ENCODE results near the gene KPNA3. TPM values are rescaled to one million over a fixed set of nuclear protein-coding genes. Genes with fewer than 3 reads are reported as not detected.

KPNA3 gene
- total RNA-seq, 1 donor from 2014 or later = 22.3 TPM

- DNase-seq (ENCODE audit: low read depth) = no peak
- TF ChIP-seq, protein P1, sequence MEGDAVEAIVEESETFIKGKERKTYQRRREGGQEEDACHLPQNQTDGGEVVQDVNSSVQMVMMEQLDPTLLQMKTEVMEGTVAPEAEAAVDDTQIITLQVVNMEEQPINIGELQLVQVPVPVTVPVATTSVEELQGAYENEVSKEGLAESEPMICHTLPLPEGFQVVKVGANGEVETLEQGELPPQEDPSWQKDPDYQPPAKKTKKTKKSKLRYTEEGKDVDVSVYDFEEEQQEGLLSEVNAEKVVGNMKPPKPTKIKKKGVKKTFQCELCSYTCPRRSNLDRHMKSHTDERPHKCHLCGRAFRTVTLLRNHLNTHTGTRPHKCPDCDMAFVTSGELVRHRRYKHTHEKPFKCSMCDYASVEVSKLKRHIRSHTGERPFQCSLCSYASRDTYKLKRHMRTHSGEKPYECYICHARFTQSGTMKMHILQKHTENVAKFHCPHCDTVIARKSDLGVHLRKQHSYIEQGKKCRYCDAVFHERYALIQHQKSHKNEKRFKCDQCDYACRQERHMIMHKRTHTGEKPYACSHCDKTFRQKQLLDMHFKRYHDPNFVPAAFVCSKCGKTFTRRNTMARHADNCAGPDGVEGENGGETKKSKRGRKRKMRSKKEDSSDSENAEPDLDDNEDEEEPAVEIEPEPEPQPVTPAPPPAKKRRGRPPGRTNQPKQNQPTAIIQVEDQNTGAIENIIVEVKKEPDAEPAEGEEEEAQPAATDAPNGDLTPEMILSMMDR (conservative IDR thresholded peaks at IDR 0.05; ENCODE audit: low read depth, low read length) = no peak
- no peak overlapping the region for H3K4me3 ChIP-seq (ENCODE audit: low read depth, low read length)
These were observed 40.9 kb upstream of the KPNA3 start for GRCh38 chr13:49833402-49833801.

DNA sequence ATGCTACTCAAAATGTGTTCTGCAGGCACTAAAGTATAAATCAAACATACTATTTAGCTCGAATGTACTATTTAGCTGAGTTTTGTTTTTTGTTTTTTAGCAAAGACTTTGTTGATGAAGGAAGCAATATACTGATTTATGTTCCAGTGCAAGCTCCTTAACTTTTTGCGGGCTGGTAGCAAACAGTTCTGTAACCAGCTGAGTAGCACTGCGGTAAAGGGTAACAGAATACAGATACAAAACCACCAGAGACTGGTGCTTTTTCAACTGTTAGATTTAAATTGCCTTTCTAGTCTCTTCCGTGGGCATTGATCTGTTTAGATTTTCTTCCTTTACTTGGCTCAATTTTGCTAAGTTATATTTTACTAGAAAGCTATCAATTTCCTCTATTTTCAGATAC lies 39.0 kb upstream of the KPNA3 start:
- TF ChIP-seq, protein P1 (conservative IDR thresholded peaks at IDR 0.05; ENCODE audit: low read depth, low read length) = no peak
- H3K4me3 ChIP-seq (ENCODE audit: low read depth, low read length) = no peak overlapping the region
- DNase-seq (ENCODE audit: low read depth) = no peak

DNA sequence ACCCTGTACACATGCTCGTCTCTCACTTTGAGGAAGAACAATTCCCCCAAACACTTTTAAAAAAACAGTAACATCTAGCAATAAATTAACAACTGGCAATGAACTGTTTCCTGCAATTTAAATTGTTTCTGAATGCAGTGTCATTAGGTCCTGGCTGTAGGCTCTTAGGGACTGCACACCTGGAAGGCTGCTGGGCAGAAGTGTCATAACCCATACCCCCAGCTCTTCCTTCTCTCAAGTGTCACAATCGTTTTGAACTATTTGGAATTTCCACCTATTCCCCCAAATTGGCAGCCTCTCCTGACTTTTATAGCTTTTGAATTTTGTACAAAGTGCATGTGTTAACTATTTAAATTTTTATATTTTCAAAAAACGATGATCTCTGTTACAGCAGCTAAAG lies 38.2 kb upstream of the KPNA3 start:
- H3K4me3 ChIP-seq (ENCODE audit: low read depth, low read length) = no peak overlapping the region
- TF ChIP-seq, protein P1 (conservative IDR thresholded peaks at IDR 0.05; ENCODE audit: low read depth, low read length) = no peak

GRCh38 chr13:49829715-49830114 lies 37.2 kb upstream of the KPNA3 start:
- H3K4me3 ChIP-seq (ENCODE audit: low read depth, low read length) = no peak overlapping the region
- no peak for DNase-seq (ENCODE audit: low read depth)
- TF ChIP-seq, protein P1 (conservative IDR thresholded peaks at IDR 0.05; ENCODE audit: low read depth, low read length) = no peak

More for the DNA sequence above, 38.2 kb upstream of the KPNA3 start:
- no peak for DNase-seq (ENCODE audit: low read depth)

GRCh38 chr13:49828453-49828852 lies 36.0 kb upstream of the KPNA3 start:
- H3K4me3 ChIP-seq (ENCODE audit: low read depth, low read length) = no peak overlapping the region
- DNase-seq (ENCODE audit: low read depth) = no peak
- TF ChIP-seq, protein P1 (conservative IDR thresholded peaks at IDR 0.05; ENCODE audit: low read depth, low read length) = no peak

- H3K4me3 ChIP-seq (ENCODE audit: low read depth, low read length) = no peak overlapping the region
- TF ChIP-seq, protein P1 (conservative IDR thresholded peaks at IDR 0.05; ENCODE audit: low read depth, low read length) = no peak
- DNase-seq (ENCODE audit: low read depth) = no peak
These were observed 35.4 kb upstream of the KPNA3 start for GRCh38 chr13:49827891-49828290.

DNA sequence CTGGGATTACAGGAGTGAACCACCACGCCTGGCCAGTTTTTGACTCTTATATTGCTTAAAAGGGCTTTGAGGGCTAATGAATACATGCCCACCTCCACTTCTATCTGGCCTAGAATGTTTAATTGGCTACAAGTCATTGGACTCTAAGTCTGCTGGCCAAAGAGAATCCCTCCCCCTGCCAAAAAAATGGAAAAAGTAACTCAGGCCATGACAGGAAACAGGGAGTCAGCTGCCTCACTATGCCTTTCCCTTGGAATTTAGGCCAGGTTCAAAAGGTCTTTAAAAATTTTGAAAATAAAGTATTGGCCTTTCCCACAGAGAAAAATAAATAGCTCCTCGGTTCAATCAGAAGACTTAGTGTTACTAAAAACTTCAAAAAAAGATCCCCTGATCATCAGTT lies 34.9 kb upstream of the KPNA3 start:
- no peak overlapping the region for H3K4me3 ChIP-seq (ENCODE audit: low read depth, low read length)
- no peak for DNase-seq (ENCODE audit: low read depth)
- TF ChIP-seq, protein P1 (conservative IDR thresholded peaks at IDR 0.05; ENCODE audit: low read depth, low read length) = no peak
